CD8-positive, alpha-beta memory T cell (primary cell): ENCODE measurements around the gene ANXA6. TPM values are rescaled to one million over a fixed set of nuclear protein-coding genes. Genes with fewer than 3 reads are reported as not detected.

Experiments used
- CTCF ChIA-PET: fragments of 350-600 bp; sonication (Branson Sonifier 250); formaldehyde crosslinking; loops from one replicate; lab custom pipeline; 2021; ENCODE audit warnings: antibody characterized with exemption; lab: Charles Lee
- POLR2A ChIA-PET: fragments of 350-600 bp; sonication (Branson Sonifier 250); formaldehyde crosslinking; loops from one replicate; lab custom pipeline; 2021; ENCODE audit warnings: antibody characterized with exemption; lab: Charles Lee
- DNase-seq, 5 donors: peaks; one replicate each; pipeline versions ENCODE4 v3.0.0 to v3.0.0-alpha.2; 2020 to 2022; ENCODE audit warnings: mixed read lengths in 1 of 5
- H3K27ac ChIP-seq: one replicate; pipeline ENCODE4 v1.7.0; 2013; ENCODE audit warnings: low read depth, mild to moderate bottlenecking, low read length, moderate library complexity
- H3K27me3 ChIP-seq: 2 replicates; pipeline ENCODE4 v1.7.0; 2013; ENCODE audit warnings: low read length, mild to moderate bottlenecking; ENCODE audit not compliant: insufficient read depth, poor library complexity, severe bottlenecking
- H3K36me3 ChIP-seq: 2 replicates; pipeline ENCODE4 v1.7.0; 2013; ENCODE audit warnings: mild to moderate bottlenecking, low read length, moderate library complexity; ENCODE audit not compliant: insufficient read depth
- H3K4me1 ChIP-seq: 2 replicates; pipeline ENCODE4 v1.7.0; 2013; ENCODE audit warnings: mild to moderate bottlenecking, low read length, moderate library complexity; ENCODE audit not compliant: insufficient read depth
- H3K4me3 ChIP-seq: 2 replicates; pipeline ENCODE4 v1.7.0; 2013; ENCODE audit warnings: mild to moderate bottlenecking, low read length
- H3K9me3 ChIP-seq: 2 replicates; pipeline ENCODE4 v1.7.0; 2013; ENCODE audit warnings: mild to moderate bottlenecking, low read length
- H3K27ac Mint-ChIP-seq, 8 donors: one replicate each; pipeline ENCODE4 v1.8.0; 2020 to 2021; ENCODE audit warnings: mixed read lengths in 8 of 8, mild to moderate bottlenecking in 6 of 8, inconsistent platforms in 3 of 8, moderate library complexity in 3 of 8
- H3K27me3 Mint-ChIP-seq, 2 donors: one replicate each; pipeline ENCODE4 v1.8.0; 2020 to 2021; ENCODE audit warnings: mixed read lengths in 2 of 2, mild to moderate bottlenecking in 1 of 2, moderate library complexity in 1 of 2
- H3K36me3 Mint-ChIP-seq, 3 donors: one replicate each; pipeline ENCODE4 v1.8.0; 2020 to 2021; ENCODE audit warnings: mixed read lengths in 3 of 3, inconsistent platforms in 1 of 3, mild to moderate bottlenecking in 1 of 3
- H3K4me1 Mint-ChIP-seq, 3 donors: one replicate each; pipeline ENCODE4 v1.8.0; 2020 to 2021; ENCODE audit warnings: mixed read lengths in 3 of 3, inconsistent platforms in 1 of 3, mild to moderate bottlenecking in 1 of 3
- H3K4me3 Mint-ChIP-seq, 7 donors: one replicate each; pipeline ENCODE4 v1.8.0; 2020 to 2021; ENCODE audit warnings: mixed read lengths in 7 of 7, mild to moderate bottlenecking in 6 of 7, moderate library complexity in 4 of 7, inconsistent platforms in 2 of 7
- H3K9me3 Mint-ChIP-seq, 5 donors: one replicate each; pipeline ENCODE4 v1.8.0; 2020 to 2022; ENCODE audit warnings: mixed read lengths in 5 of 5, mild to moderate bottlenecking in 3 of 5, moderate library complexity in 2 of 5, inconsistent platforms in 1 of 5
- polyA plus RNA-seq: library from polyadenylated mRNA; unstranded; fragments of 300-500 nt; fragmentation: Illumina TruSeq; gene quantifications from one replicate; pipeline ENCODE4 v1.2.3, GENCODE V29; 2021
- total RNA-seq, 2 experiments: library from RNA; stranded (reverse); gene quantifications; one replicate each; pipeline ENCODE4 v1.2.3, GENCODE V29; 2021

The ANXA6 gene
- total and polyA plus RNA-seq, 3 experiments from 2014 or later: 351 to 459 (median 452) TPM

DNA sequence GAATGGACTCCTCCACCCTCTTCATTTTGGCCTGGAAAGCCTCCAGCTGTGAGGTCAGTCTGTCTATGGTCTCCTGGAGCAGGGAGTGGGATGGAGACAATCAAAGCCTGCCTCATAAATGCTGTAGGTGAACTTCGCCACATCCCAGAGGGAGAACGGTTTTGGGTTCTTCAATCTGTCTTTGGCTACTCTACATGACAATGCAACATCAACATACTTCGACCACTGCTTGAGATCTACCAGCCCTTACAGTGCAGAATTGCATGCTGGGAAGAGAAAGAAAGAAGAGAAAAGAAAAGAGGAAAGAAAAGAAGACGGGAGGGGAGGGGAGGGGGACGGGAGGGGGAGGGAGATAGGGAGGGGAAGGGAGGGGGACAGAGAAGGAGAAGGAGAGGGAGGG, 28.5 kb upstream of the ANXA6 start:
- H3K4me1 Mint-ChIP-seq: peaks cover 24 to 37% (median 26%) of the 10 kb centered on the region in 3 donors
- H3K4me3 Mint-ChIP-seq: no peak overlapping the region
- Histone ChIP-seq H3K4me1 (no peaks in the 10 kb centered on the region), H3K4me3 (no peak overlapping the region), H3K36me3 (peaks cover 66% of the 10 kb centered on the region), H3K27me3 (no peaks in the 10 kb centered on the region), H3K27ac (no peak overlapping the region), H3K9me3 (no peaks in the 10 kb centered on the region)
- H3K36me3 Mint-ChIP-seq: peaks cover 41 to 93% (median 43%) of the 10 kb centered on the region in 3 donors
- DNase-seq: no peak
- ChIA-PET CTCF (no interaction called here), POLR2A (no interaction called here)
- peak overlapping the region in 3 of 8 donors; percentile 7 to 94 (median 43) for H3K27ac Mint-ChIP-seq
- peaks cover 8 to 12% (median 10%) of the 10 kb centered on the region in 5 donors for H3K9me3 Mint-ChIP-seq
- no peaks in the 10 kb centered on the region for H3K27me3 Mint-ChIP-seq

DNA sequence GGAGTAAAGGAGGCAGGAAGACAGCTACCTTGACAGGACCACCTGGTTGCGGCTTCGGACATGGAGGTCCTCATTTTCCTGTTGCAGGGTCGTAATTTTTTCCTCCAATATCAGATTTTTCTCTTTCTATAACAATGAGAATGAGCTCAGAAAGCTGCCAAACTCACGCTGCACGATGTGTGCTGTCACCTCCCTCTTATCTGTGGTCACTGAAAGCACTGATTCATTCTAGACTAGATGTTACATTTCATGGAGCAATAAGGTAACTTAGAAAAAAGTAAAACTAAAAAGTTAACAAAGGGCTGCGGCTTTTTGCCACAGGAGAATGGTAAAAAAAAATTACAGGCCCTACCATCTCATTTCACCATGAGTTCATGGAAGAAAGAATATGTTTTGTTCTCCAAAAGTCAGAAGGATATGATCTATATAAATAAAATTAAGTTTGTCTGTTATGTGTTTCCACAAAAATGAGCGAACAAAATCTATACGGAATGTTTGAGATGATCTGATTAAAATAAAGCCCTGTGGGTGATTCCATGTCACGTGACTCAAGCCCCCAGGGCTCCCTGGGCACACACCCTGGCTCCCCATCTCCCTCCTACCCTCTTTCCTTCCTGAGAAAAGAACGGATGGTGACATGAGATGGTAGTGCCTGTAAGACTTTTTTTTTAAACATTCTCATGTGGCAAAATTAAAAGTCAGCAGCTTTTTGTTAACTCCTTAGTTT, 26.9 kb upstream of the ANXA6 start:
- Histone ChIP-seq H3K27ac (no peak overlapping the region), H3K27me3 (no peaks in the 10 kb centered on the region), H3K4me3 (no peak overlapping the region), H3K36me3 (peaks cover 58% of the 10 kb centered on the region), H3K4me1 (no peaks in the 10 kb centered on the region), H3K9me3 (no peaks in the 10 kb centered on the region)
- DNase-seq: no peak
- peaks cover 4 to 9% (median 8%) of the 10 kb centered on the region in 5 donors for H3K9me3 Mint-ChIP-seq
- CTCF ChIA-PET: interaction anchor here (1.1 to 2.8 kb wide), 7 partner anchors 19 to 69 kb away, joined by 3 to 12 read pairs (median 5); partner anchors contain the start of gene CCDC69
- H3K27me3 Mint-ChIP-seq: no peaks in the 10 kb centered on the region
- peaks cover 8 to 23% (median 15%) of the 10 kb centered on the region in 3 donors for H3K4me1 Mint-ChIP-seq
- POLR2A ChIA-PET: no interaction called here
- peaks cover 29 to 93% (median 32%) of the 10 kb centered on the region in 3 donors for H3K36me3 Mint-ChIP-seq
- peak overlapping the region in 4 of 8 donors; percentile 19 to 72 (median 34) for H3K27ac Mint-ChIP-seq
- no peak overlapping the region for H3K4me3 Mint-ChIP-seq

GRCh38 chr5:151183456-151184245, 26.1 kb upstream of the ANXA6 start:
- Mint-ChIP-seq H3K9me3 (peaks cover 0 to under 1% (median 0%) of the 10 kb centered on the region in 5 donors), H3K27ac (peak overlapping the region in 6 of 8 donors; percentile 19 to 72 (median 44)), H3K4me1 (peaks cover 0 to 16% (median 12%) of the 10 kb centered on the region in 3 donors), H3K4me3 (no peak overlapping the region), H3K27me3 (no peaks in the 10 kb centered on the region), H3K36me3 (peaks cover 21 to 91% (median 28%) of the 10 kb centered on the region in 3 donors)
- DNase-seq: no peak
- Histone ChIP-seq H3K36me3 (peaks cover 54% of the 10 kb centered on the region), H3K27me3 (no peaks in the 10 kb centered on the region), H3K4me1 (no peaks in the 10 kb centered on the region), H3K27ac (no peak overlapping the region), H3K4me3 (no peak overlapping the region), H3K9me3 (no peaks in the 10 kb centered on the region)
- POLR2A ChIA-PET: no interaction called here
- CTCF ChIA-PET: interaction anchor here (0.9 to 2.8 kb wide), 8 partner anchors 18 to 68 kb away, joined by 3 to 12 read pairs (median 4); partner anchors contain the start of gene CCDC69

GRCh38 chr5:151182976-151183375, 25.4 kb upstream of the ANXA6 start:
- peaks cover 59% of the 10 kb centered on the region for H3K36me3 ChIP-seq
- no peaks in the 10 kb centered on the region for H3K27me3 ChIP-seq
- no peaks in the 10 kb centered on the region for H3K9me3 Mint-ChIP-seq
- ChIA-PET CTCF (interaction anchor here (0.9 to 2.8 kb wide), 5 partner anchors 18 to 56 kb away, joined by 3 to 12 read pairs (median 5); partner anchors contain the start of gene CCDC69), POLR2A (no interaction called here)
- H3K27ac ChIP-seq: no peak overlapping the region
- H3K4me3 Mint-ChIP-seq: no peak overlapping the region
- peaks cover 18 to 94% (median 28%) of the 10 kb centered on the region in 3 donors for H3K36me3 Mint-ChIP-seq
- no peaks in the 10 kb centered on the region for H3K27me3 Mint-ChIP-seq
- H3K4me1 ChIP-seq: no peaks in the 10 kb centered on the region
- H3K9me3 ChIP-seq: no peaks in the 10 kb centered on the region
- no peak overlapping the region for H3K4me3 ChIP-seq
- H3K4me1 Mint-ChIP-seq: peaks cover 0 to 14% (median 11%) of the 10 kb centered on the region in 3 donors
- DNase-seq: no peak
- peak overlapping the region in 2 of 8 donors; percentile 46 to 75 for H3K27ac Mint-ChIP-seq

GRCh38 chr5:151182524-151182900, 24.9 kb upstream of the ANXA6 start:
- H3K36me3 ChIP-seq: peaks cover 57% of the 10 kb centered on the region
- H3K36me3 Mint-ChIP-seq: peaks cover 16 to 92% (median 27%) of the 10 kb centered on the region in 3 donors
- H3K27ac ChIP-seq: no peak overlapping the region
- no peaks in the 10 kb centered on the region for H3K9me3 Mint-ChIP-seq
- H3K27me3 Mint-ChIP-seq: no peaks in the 10 kb centered on the region
- no peaks in the 10 kb centered on the region for H3K9me3 ChIP-seq
- H3K4me3 ChIP-seq: no peak overlapping the region
- CTCF ChIA-PET: interaction anchor here (0.9 kb wide), 1 partner anchor 17 kb away, joined by 3 read pairs; no protein-coding TSS in a partner anchor
- no peaks in the 10 kb centered on the region for H3K27me3 ChIP-seq
- peaks cover 0 to 11% (median 10%) of the 10 kb centered on the region in 3 donors for H3K4me1 Mint-ChIP-seq
- H3K27ac Mint-ChIP-seq: peak overlapping the region; percentile 10 to 86 (median 77)
- no peak for DNase-seq
- no peaks in the 10 kb centered on the region for H3K4me1 ChIP-seq
- POLR2A ChIA-PET: no interaction called here
- no peak overlapping the region for H3K4me3 Mint-ChIP-seq

GRCh38 chr5:151181818-151182523, 24.4 kb upstream of the ANXA6 start:
- CTCF ChIA-PET: interaction anchor here (0.9 kb wide), 1 partner anchor 17 kb away, joined by 3 read pairs; no protein-coding TSS in a partner anchor
- peaks cover 0 to 10% (median 10%) of the 10 kb centered on the region in 3 donors for H3K4me1 Mint-ChIP-seq

DNA sequence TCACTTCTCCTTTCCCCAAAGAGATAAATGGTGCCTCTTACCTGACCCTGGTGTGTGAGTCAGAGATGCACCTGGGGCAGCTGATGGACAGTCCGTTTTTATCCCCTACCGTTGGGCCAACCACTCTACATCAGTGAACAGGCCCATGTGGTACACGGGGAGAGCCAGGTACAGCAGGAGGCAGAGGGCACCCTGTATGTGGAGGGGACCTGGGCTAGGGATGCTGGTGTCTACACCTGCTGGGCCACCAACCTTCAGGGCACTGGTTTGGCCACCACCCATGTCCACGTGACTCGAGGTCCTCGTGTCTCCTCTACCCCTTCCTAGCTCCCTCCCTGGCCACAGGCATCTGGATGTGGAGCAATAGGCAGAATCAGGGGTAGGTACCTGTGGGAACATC, 22.7 kb upstream of the ANXA6 start:
- Histone ChIP-seq H3K36me3 (peaks cover 40% of the 10 kb centered on the region), H3K27ac (no peak overlapping the region), H3K27me3 (no peaks in the 10 kb centered on the region), H3K4me3 (no peak overlapping the region), H3K9me3 (no peaks in the 10 kb centered on the region), H3K4me1 (no peaks in the 10 kb centered on the region)
- Mint-ChIP-seq H3K27ac (peak overlapping the region in 4 of 8 donors; percentile 29 to 91 (median 74)), H3K4me3 (no peak overlapping the region), H3K4me1 (peaks cover 0 to 6% (median 4%) of the 10 kb centered on the region in 3 donors), H3K9me3 (no peaks in the 10 kb centered on the region), H3K36me3 (peaks cover 6 to 76% (median 18%) of the 10 kb centered on the region in 3 donors), H3K27me3 (no peaks in the 10 kb centered on the region)
- DNase-seq: no peak
- ChIA-PET POLR2A (interaction anchor here (0.6 kb wide), 1 partner anchor 12 kb away, joined by 7 read pairs; no protein-coding TSS in a partner anchor), CTCF (interaction anchor here (1.4 kb wide), 1 partner anchor 15 kb away, joined by 5 read pairs; no protein-coding TSS in a partner anchor)

More at GRCh38 chr5:151181818-151182523, 24.4 kb upstream of the ANXA6 start:
- no peak for DNase-seq
- Mint-ChIP-seq H3K36me3 (peaks cover 16 to 92% (median 28%) of the 10 kb centered on the region in 3 donors), H3K27ac (peak overlapping the region; percentile 27 to 86 (median 74)), H3K27me3 (no peaks in the 10 kb centered on the region), H3K4me3 (no peak overlapping the region), H3K9me3 (no peaks in the 10 kb centered on the region)
- no peaks in the 10 kb centered on the region for H3K27me3 ChIP-seq
- no peak overlapping the region for H3K4me3 ChIP-seq
- no peaks in the 10 kb centered on the region for H3K9me3 ChIP-seq
- POLR2A ChIA-PET: no interaction called here
- H3K27ac ChIP-seq: no peak overlapping the region
- H3K4me1 ChIP-seq: no peaks in the 10 kb centered on the region
- H3K36me3 ChIP-seq: peaks cover 53% of the 10 kb centered on the region
